Mucosa of descending colon (tissue), 3 donors: Measurements from ENCODE around the gene ARAP3. TPM values are rescaled to one million over a fixed set of nuclear protein-coding genes. Genes with fewer than 3 reads are reported as not detected.

Source experiments
- ATAC-seq: fragments of 200-7000 bp; cut with Tn5 transposase; one replicate; pipeline ENCODE4 v1.9.1; 2020; ENCODE audit warnings: mild to moderate bottlenecking, moderate library complexity
- DNase-seq, 3 donors: peaks; one replicate each; pipeline ENCODE4 v3.0.0-alpha.2; 2020
- H3K36me3 ChIP-seq: fragments of 200-600 bp; one replicate; pipeline ENCODE4 v1.8.0; 2021; ENCODE audit warnings: low read depth, mild to moderate bottlenecking
- H3K4me1 ChIP-seq: fragments of 200-600 bp; one replicate; pipeline ENCODE4 v1.8.0; 2021; ENCODE audit warnings: low read depth, mild to moderate bottlenecking
- H3K4me3 ChIP-seq: fragments of 200-600 bp; one replicate; pipeline ENCODE4 v1.8.0; 2021; ENCODE audit warnings: mild to moderate bottlenecking
- H3K9me3 ChIP-seq: fragments of 200-600 bp; one replicate; pipeline ENCODE4 v1.8.0; 2021; ENCODE audit warnings: mild to moderate bottlenecking
- CTCF ChIP-seq: fragments of 200-600 bp; IDR thresholded peaks from one replicate; pipeline ENCODE4 v1.8.0; 2022; ENCODE audit warnings: antibody characterized with exemption, mild to moderate bottlenecking
- intact Hi-C, 2 donors: fragments of 100-400 bp; cut with DNase I in 1 of 2; cut with micrococcal nuclease in 1 of 2; formaldehyde crosslinking; loops; one replicate each; pipeline versions ENCODE4 v1.11.0 to v1.11.1; 2022; cut with DNase I, micrococcal nuclease
- total RNA-seq, 3 donors: library from RNA; stranded (reverse); fragmentation: NEBNext Ultra II Directional in 2 of 3; extraction: Animal tissue kit (Norgen Biotek cat#: 25700) in 2 of 3; gene quantifications; one replicate each; pipeline versions ENCODE4 v1.2.1 to v1.2.4, GENCODE V29; 2021 to 2023
- donor health status: DM: no; HTN: no; CAD: no; lungs with moderate emphysema.
- donor health status: DM: no; HTN: no; CAD: no.
- donor health status: DM: no; HTN: yes; CAD: no.

The ARAP3 gene
- total RNA-seq, 3 donors from 2014 or later: 5.7 to 10.9 (median 8.0) TPM

- H3K4me1 ChIP-seq: peaks cover 6% of the 10 kb centered on the region
- no peaks in the 10 kb centered on the region for H3K9me3 ChIP-seq
- H3K36me3 ChIP-seq: no peaks in the 10 kb centered on the region
- TF ChIP-seq CTCF: no peak
- ATAC-seq: no peak
- no peak for DNase-seq
- H3K4me3 ChIP-seq: no peak overlapping the region
- intact Hi-C loops: loop anchor here in 1 of 2 donors (5.0 kb wide), 1 partner anchor 260 kb away; the partner anchor contains the start of gene PCDH12
Measured at GRCh38 chr5:141697586-141697985, 15.6 kb upstream of the ARAP3 start.

- no peak for DNase-seq
- no peaks in the 10 kb centered on the region for H3K9me3 ChIP-seq
- no peak overlapping the region for H3K4me3 ChIP-seq
- no peak for TF ChIP-seq CTCF
- intact Hi-C loops: loop anchor here in 1 of 2 donors (5.0 kb wide), 1 partner anchor 261 kb away; the partner anchor contains the start of gene PCDH12
- peaks cover 9% of the 10 kb centered on the region for H3K4me1 ChIP-seq
- ATAC-seq: no peak
- H3K36me3 ChIP-seq: no peaks in the 10 kb centered on the region
Measured at GRCh38 chr5:141696431-141696830, 14.4 kb upstream of the ARAP3 start.

- Histone ChIP-seq H3K36me3 (no peaks in the 10 kb centered on the region), H3K9me3 (no peaks in the 10 kb centered on the region), H3K4me1 (peaks cover 9% of the 10 kb centered on the region), H3K4me3 (no peak overlapping the region)
- no peak for TF ChIP-seq CTCF
- DNase-seq: peak in 2 of 3 donors; percentile 70 to 72
- peak; percentile 78 for ATAC-seq
- intact Hi-C loops: loop anchor here in 1 of 2 donors (5.0 kb wide), 1 partner anchor 262 kb away; the partner anchor contains the start of gene PCDH12
Measured at GRCh38 chr5:141695627-141696215, 13.7 kb upstream of the ARAP3 start.

- Histone ChIP-seq H3K36me3 (no peaks in the 10 kb centered on the region), H3K4me3 (no peak overlapping the region), H3K4me1 (peaks cover 9% of the 10 kb centered on the region), H3K9me3 (no peaks in the 10 kb centered on the region)
- no peak for TF ChIP-seq CTCF
- ATAC-seq (no peak), DNase-seq (peak in 1 of 3 donors; percentile 22)
- intact Hi-C loops: loop anchor here (5.0 kb wide), 2 partner anchors 183 to 263 kb away; partner anchors contain the start of genes PCDH1 (in 1 of the 2) and PCDH12 (in 1 of the 2)
Measured at GRCh38 chr5:141694479-141694878, 12.4 kb upstream of the ARAP3 start.

GRCh38 chr5:141692919-141693725 is 11.1 kb upstream of the ARAP3 start:
- Histone ChIP-seq H3K4me3 (no peak overlapping the region), H3K9me3 (no peaks in the 10 kb centered on the region), H3K36me3 (no peaks in the 10 kb centered on the region), H3K4me1 (peaks cover 9% of the 10 kb centered on the region)
- intact Hi-C loops: loop anchor here (5.0 kb wide), 2 partner anchors 184 to 264 kb away; partner anchors contain the start of genes PCDH1 (in 1 of the 2) and PCDH12 (in 1 of the 2)
- no peak for TF ChIP-seq CTCF
- DNase-seq (peak in 1 of 3 donors; percentile 63), ATAC-seq (peak; percentile 31)
